VCaP (cell line): ENCODE results near the gene PKD1.
A peak's percentile ranks its signal among the peaks of the same experiment; 100 is the strongest.

Experiments
- H3K27ac ChIP-seq: fragments of 450-650 bp; 2 replicates; pipeline ENCODE4 v1.5.1; 2017
- CTCF ChIP-seq: fragments of 450-650 bp; conservative IDR thresholded peaks from 2 replicates; pipeline ENCODE4 v1.5.1; 2017; ENCODE audit warnings: mild to moderate bottlenecking, moderate library complexity

The PKD1 gene

GRCh38 chr16:2135770-2136490 lies at the start of gene PKD1:
TSS of gene PKD1 (minus strand) at chr16:2135898. CDS start at chr16:2135689, 209 bp downstream.
- peak within 1 kb of the TSS; percentile 45; the same call in 1 of the 2 replicates for H3K27ac ChIP-seq

DNA sequence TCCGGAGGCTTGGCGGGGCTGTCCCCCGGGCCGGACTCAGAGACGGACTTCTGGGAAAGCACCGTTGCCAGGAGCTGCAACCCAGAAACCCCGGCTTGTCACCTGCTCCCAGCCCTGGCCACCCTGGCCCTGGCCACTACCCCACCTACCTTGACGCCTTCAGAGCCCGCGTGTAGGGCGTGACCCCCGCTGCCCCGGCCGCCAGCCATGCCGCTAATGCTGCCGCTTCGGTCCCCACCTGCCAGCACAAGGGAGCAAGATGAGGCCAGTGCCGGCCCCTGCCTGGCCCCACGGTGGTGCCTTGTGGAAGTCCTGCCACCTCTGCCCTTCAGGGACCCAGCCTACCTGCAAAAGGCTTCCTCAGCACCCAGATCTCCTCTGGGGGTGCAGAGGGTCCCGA lies 49.3 kb upstream of the PKD1 start:
- H3K27ac ChIP-seq = no peak overlapping the region
- TF ChIP-seq CTCF = no peak

GRCh38 chr16:2184346-2184745 lies 48.6 kb upstream of the PKD1 start:
- H3K27ac ChIP-seq = no peak overlapping the region
- TF ChIP-seq CTCF = no peak

GRCh38 chr16:2183671-2184070 lies 48.0 kb upstream of the PKD1 start:
- no peak for TF ChIP-seq CTCF
- H3K27ac ChIP-seq = no peak overlapping the region

DNA sequence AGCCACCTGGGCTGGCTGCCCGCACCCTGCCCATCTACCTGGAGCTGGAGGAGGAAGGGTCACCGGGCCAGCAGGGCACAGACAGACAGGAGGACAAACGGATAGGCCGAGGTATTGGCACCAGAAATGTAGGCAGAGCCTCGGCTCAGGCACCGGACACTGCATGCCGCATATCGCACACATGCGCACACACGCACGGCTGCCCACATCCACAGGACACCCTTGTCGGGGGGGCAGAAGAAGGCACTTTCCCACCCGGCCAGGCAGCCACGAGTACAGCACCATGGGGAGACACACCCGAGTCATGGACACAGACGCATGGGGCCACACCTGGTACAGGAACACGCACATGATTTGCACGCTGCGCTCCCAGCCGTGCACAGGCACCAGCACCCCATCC lies 46.3 kb upstream of the PKD1 start:
- H3K27ac ChIP-seq = no peak overlapping the region

GRCh38 chr16:2180962-2181923 lies 45.5 kb upstream of the PKD1 start:
- TF ChIP-seq CTCF = no peak
- H3K27ac ChIP-seq = no peak overlapping the region

More for the DNA sequence above, 46.3 kb upstream of the PKD1 start:
- no peak for TF ChIP-seq CTCF

GRCh38 chr16:2180461-2180860 lies 44.8 kb upstream of the PKD1 start:
- no peak for TF ChIP-seq CTCF
- no peak overlapping the region for H3K27ac ChIP-seq

GRCh38 chr16:2179576-2179975 lies 43.9 kb upstream of the PKD1 start:
- H3K27ac ChIP-seq = no peak overlapping the region
- no peak for TF ChIP-seq CTCF
